HL-60 (cell line): ENCODE data around the gene SH3RF2.

Experiments
- DNase-seq, 2 experiments: peaks; one replicate each; pipeline ENCODE4 v3.0.0-alpha.2; 2010 to 2020; ENCODE audit warnings: low read depth in 1 of 2, low spot score in 1 of 2
- H3K27ac ChIP-seq: fragments of 250-450 bp; sonication (Bioruptor Pico); replicated peaks from 2 replicates; pipeline ENCODE4 v1.5.1; 2020; ENCODE audit warnings: mild to moderate bottlenecking, moderate library complexity
- H3K27me3 ChIP-seq: fragments of 250-450 bp; sonication (Bioruptor Pico); 2 replicates; pipeline ENCODE4 v1.5.1; 2021; ENCODE audit warnings: mild to moderate bottlenecking, moderate library complexity; ENCODE audit not compliant: insufficient read depth, poor library complexity, severe bottlenecking
- H3K4me3 ChIP-seq: replicated peaks from 2 replicates; pipeline ENCODE4 v1.5.1; 2011; ENCODE audit warnings: mild to moderate bottlenecking, control low read depth, low read length; ENCODE audit not compliant: insufficient read depth
- CTCF ChIP-seq: IDR thresholded peaks from one replicate; pipeline ENCODE4 v1.5.1; 2011; ENCODE audit warnings: low read length, control low read depth, inconsistent platforms; ENCODE audit not compliant: insufficient read depth
- GABPA ChIP-seq: IDR thresholded peaks from 2 replicates; pipeline ENCODE4 v1.6.1; 2012; ENCODE audit warnings: low read depth
- POLR2AphosphoS5 ChIP-seq: IDR thresholded peaks from 2 replicates; pipeline ENCODE4 v1.6.1; 2012; ENCODE audit warnings: low read depth
- SPI1 ChIP-seq: IDR thresholded peaks from 2 replicates; pipeline ENCODE4 v1.6.1; 2012; ENCODE audit warnings: low read depth, mild to moderate bottlenecking, borderline replicate concordance
- TF ChIP-seq, protein P1 (sequence below): IDR thresholded peaks from 2 replicates; pipeline ENCODE4 v1.6.1; 2012; ENCODE audit warnings: low read depth; ENCODE audit not compliant: insufficient replicate concordance

The SH3RF2 gene

GRCh38 chr5:146015001-146015400 lies 78.6 kb downstream of the SH3RF2 start:
- Histone ChIP-seq H3K27ac (no peak overlapping the region), H3K27me3 (peaks cover 3% of the 10 kb centered on the region), H3K4me3 (no peak overlapping the region)
- DNase-seq = no peak
- TF ChIP-seq CTCF = no peak
- TF ChIP-seq, protein P1, sequence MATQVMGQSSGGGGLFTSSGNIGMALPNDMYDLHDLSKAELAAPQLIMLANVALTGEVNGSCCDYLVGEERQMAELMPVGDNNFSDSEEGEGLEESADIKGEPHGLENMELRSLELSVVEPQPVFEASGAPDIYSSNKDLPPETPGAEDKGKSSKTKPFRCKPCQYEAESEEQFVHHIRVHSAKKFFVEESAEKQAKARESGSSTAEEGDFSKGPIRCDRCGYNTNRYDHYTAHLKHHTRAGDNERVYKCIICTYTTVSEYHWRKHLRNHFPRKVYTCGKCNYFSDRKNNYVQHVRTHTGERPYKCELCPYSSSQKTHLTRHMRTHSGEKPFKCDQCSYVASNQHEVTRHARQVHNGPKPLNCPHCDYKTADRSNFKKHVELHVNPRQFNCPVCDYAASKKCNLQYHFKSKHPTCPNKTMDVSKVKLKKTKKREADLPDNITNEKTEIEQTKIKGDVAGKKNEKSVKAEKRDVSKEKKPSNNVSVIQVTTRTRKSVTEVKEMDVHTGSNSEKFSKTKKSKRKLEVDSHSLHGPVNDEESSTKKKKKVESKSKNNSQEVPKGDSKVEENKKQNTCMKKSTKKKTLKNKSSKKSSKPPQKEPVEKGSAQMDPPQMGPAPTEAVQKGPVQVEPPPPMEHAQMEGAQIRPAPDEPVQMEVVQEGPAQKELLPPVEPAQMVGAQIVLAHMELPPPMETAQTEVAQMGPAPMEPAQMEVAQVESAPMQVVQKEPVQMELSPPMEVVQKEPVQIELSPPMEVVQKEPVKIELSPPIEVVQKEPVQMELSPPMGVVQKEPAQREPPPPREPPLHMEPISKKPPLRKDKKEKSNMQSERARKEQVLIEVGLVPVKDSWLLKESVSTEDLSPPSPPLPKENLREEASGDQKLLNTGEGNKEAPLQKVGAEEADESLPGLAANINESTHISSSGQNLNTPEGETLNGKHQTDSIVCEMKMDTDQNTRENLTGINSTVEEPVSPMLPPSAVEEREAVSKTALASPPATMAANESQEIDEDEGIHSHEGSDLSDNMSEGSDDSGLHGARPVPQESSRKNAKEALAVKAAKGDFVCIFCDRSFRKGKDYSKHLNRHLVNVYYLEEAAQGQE = no peak
- TF ChIP-seq SPI1 = no peak
- no peak for TF ChIP-seq POLR2AphosphoS5
- no peak for TF ChIP-seq GABPA

GRCh38 chr5:146016764-146017484 lies 80.5 kb downstream of the SH3RF2 start:
- DNase-seq = no peak
- Histone ChIP-seq H3K27me3 (peaks cover 3% of the 10 kb centered on the region), H3K27ac (no peak overlapping the region), H3K4me3 (no peak overlapping the region)
- TF ChIP-seq POLR2AphosphoS5 (no peak), GABPA (no peak), CTCF (no peak), SPI1 (no peak)
- TF ChIP-seq, protein P1 = no peak

DNA sequence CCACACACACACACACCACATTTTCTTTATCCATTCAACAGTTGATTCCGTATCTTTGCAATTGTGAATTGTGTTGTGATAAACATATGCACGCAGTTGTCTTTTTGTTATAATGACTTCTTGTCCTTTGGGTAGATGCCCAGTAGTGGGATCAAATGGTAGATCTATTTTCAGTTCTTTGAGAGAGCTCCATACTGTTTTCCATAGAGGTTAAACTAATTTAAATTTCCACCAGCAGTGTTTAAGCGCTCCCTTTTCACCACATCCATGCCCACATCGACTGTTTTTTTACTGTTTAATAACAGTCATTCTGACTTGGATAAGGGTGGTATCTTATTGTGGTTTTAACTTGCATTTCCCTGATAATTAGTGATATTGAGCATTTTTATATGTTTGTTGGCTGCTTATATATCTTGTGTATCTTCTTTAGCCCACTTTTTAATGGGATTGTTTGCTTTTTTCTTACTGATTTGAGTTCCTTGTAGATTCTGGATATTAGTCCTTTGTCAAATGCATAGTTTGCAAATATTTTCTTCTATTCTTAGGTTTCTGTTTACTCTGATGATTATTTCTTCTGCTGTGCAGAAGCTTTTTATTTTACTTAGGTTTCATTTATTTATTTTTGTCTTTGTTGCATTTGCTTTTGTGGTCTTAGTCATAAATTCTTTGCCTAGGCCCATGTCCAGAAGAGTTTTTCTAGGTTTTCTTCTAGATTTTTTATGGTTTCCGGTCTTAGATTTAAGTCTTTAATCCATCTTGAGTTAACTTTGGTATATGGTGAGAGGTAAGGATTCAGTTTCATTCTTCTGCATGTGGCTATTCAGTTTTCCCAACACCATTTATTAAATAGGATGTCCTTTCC lies 82.4 kb downstream of the SH3RF2 start:
- TF ChIP-seq POLR2AphosphoS5 = no peak
- TF ChIP-seq, protein P1 = no peak
- H3K27me3 ChIP-seq = peaks cover 3% of the 10 kb centered on the region
- no peak for DNase-seq
- no peak overlapping the region for H3K4me3 ChIP-seq
- H3K27ac ChIP-seq = no peak overlapping the region
